ENCODE measurements around the gene CNPY1.

DNA sequence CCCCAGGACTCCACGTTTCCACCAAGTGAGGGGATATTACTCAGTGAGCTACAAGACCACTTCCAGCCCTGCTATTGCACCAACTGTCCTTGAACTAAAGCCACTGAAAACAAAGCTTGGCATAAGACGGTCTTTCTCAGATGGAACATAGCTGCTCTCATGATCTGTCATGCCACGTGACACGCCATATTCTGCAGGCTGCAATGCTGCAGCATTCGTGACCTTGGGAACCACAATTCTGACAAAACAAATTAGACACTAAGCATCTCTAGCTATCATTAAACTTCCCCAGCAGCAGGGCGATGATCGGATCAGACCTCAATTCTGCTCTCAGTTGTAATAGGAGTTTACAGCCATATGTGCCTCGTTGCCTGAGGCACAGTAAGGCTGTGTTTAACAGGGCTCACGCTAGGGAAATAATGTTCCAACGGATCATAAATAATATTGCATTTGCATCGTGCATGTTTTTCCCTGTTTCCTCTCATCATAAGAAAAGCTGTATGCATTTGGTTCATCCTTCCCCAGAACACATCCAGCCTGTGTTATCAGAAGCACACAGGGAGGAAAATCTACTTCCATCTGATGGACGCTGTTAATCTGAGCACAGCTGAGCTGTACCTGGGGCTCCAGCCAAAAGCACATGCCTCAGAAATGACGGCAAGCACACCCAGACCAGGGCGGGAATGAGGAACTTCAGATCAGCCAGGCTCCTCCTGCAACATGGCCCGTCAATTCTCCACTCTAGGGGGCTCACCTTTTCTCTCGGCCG, 38.6 kb upstream of the CNPY1 start:
- peak; percentile 75 for TF ChIP-seq GATA2 (IDR thresholded peaks at IDR 0.05; ENCODE audit: low read depth, low read length)
- TF ChIP-seq GATA3 (IDR thresholded peaks at IDR 0.05; ENCODE audit: low read depth, low read length): no peak
